HG02623 (cell line): Measurements from ENCODE around the gene ST8SIA4.

Experiments
- ATAC-seq: cut with Tn5 transposase; IDR thresholded peaks from one replicate; pipeline ENCODE4 v1.9.1; 2021; ENCODE audit warnings: moderate library complexity; ENCODE audit not compliant: unreplicated experiment

ST8SIA4 gene, protein sequence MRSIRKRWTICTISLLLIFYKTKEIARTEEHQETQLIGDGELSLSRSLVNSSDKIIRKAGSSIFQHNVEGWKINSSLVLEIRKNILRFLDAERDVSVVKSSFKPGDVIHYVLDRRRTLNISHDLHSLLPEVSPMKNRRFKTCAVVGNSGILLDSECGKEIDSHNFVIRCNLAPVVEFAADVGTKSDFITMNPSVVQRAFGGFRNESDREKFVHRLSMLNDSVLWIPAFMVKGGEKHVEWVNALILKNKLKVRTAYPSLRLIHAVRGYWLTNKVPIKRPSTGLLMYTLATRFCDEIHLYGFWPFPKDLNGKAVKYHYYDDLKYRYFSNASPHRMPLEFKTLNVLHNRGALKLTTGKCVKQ

DNA sequence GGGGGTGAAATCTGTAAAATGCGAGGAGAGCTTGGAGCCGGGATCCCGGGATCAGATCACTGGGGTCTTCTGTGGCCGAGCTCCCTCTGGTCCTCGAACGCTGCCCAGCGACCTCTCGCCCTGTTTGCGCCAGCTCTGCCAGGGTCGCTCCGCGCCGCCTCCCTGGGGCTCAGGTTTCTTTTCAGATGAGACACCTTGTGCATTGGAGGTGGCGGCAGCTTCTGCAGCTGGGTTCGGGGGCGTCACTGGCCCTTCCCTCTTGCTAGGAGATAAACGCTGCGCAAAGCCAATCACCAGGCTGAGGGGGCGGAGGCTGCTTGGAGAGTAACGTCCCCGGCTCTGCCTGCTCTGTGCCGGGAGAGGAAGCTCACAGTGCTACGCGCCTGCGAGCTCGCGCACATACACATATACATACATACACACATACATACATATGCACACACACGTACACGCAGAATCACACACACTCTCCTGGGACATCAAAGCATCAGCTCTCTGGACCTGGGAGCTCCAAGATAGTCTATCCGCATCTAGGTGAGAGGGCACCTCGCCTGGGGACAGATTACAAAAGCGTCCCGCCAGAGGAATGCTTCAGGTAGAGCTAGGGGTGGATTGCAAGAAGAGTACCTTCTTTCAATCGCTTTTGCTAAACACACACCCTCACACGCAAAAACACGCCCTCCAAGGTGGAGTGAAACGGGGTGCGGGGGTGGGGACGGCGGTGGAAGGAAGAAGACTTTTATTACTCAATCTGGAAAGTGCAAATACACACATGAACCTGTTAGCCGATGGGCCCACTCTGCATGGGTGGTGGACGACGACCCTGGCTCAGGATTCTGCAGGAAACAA lies at the start of gene ST8SIA4:
TSS of gene ST8SIA4 (minus strand) at position 244 of the 849 bp plus-strand sequence. CDS start 327 bp downstream, outside the sequence.
- peak; percentile 65 for ATAC-seq

DNA sequence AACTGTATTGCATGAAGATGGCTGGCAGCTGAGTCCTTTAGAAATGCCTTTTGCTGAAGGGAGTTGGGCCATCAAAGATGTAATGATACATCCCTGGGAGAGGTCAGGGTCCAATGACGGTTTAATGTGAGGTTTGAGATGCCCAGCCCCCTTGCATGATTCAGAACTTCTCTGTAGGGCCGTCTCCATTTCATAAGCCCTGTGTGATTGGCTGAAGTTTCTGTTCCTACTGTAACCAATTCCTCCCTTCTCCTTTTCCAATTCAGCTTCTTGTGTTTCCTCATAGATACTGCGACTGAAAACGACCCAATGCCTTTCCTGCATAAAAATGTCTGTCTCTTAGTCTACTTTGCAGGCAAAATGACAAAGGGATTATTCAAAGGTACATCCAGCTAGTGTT lies 47.9 kb upstream of the ST8SIA4 start:
- no peak for ATAC-seq

GRCh38 chr5:100913298-100913697 lies 10.2 kb upstream of the ST8SIA4 start:
- no peak for ATAC-seq

DNA sequence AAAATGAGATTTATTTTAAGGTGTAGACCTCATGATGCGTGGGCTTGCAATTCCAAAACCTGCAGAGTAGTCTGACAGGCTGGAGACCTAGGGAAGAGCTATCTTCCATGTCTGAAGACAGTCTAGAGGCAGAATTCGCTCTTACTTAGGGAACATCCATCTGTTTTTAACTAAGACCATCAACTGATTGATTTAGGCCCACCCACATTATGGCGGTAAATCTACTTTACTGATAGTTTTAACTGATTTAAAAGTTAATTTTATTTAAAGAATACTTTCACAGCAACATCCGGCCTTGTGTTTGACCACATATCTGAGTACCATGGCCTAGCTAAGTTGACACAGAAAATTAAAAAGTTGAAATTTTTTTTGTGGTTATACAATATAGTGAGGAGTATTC lies 6.0 kb upstream of the ST8SIA4 start:
- ATAC-seq: no peak

DNA sequence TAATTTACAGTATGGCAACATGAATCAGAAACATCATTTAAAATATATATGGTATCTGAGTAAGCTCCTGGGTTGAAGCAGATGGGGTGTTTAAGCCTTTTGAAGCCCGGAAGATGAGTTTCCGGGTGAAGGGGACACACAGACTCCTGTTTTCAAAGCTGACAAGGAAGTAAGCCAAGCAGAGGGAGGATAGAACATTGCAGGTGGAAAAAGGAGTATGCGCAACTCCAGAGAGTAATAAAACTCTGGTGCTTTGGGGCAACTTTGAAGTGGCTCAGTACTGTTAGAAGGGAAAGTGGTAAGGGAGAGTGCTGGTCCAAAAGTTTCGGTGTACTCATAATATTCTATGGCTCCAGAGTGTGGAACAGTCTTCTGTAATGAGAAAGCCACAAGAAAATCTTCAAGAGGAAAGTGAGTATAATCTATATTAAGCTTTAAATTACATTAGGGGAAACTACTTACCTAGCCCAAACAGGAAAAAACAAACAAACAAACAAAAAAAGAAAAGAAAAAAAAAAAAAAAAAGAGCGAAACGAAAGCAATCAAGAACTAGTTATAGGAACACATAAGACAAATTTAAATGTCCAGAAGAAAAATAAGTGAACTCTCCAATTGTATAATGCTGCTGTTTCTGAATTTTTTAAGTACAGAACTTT lies 2.3 kb upstream of the ST8SIA4 start:
- ATAC-seq: no peak

GRCh38 chr5:100904259-100904861 lies 1.3 kb upstream of the ST8SIA4 start:
- ATAC-seq: peak; percentile 19

DNA sequence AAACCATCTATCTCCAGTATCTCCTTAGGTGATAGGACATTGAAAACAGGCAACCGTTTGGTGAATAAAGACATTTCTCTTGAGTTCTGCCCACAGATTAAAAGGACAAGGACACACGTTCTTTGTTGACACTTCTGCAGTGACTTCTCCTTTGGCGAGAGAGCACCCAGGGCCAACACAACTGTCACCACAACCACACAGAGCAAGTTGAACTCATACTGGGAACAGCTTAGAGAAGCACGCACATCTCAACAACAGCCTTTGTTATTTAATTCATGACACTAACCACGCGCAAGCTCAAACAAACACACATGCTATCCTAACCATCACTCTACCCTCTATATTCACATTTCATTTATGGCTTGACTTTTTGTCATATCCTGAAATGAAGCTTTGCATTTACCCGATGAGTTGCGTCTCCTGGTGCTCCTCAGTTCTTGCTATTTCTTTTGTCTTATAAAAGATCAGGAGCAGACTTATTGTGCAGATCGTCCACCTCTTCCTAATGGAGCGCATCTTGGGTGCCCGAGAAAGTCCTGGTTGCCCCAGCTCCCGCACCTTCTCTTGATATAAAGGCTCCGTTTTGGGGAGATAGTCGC lies 543 bp downstream of the ST8SIA4 start:
- no peak for ATAC-seq

DNA sequence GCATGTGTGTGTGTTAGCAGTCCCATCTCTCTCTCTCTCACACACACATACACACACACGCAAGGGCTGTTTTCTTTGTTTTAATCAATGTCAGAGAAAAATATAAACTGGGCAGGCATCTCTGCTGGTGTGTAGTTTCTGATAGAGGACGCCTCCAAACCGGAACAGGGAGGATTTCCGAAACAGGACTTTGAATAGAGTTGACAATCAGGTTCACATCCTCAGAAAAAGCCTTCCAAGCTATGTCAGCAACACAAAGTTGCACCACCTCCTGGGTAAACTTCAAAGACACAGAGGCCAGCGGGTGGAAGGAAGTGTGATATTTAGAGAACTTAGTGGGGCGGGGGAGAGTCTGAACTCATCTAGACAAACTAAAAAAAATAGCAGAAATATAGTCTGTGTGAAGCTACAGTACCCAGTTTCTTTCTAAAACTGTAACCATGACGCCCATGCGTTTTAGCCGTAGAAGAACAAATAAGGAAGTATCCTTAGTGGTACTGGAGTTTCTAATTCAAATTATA lies 1.2 kb downstream of the ST8SIA4 start:
- peak; percentile 6 for ATAC-seq

DNA sequence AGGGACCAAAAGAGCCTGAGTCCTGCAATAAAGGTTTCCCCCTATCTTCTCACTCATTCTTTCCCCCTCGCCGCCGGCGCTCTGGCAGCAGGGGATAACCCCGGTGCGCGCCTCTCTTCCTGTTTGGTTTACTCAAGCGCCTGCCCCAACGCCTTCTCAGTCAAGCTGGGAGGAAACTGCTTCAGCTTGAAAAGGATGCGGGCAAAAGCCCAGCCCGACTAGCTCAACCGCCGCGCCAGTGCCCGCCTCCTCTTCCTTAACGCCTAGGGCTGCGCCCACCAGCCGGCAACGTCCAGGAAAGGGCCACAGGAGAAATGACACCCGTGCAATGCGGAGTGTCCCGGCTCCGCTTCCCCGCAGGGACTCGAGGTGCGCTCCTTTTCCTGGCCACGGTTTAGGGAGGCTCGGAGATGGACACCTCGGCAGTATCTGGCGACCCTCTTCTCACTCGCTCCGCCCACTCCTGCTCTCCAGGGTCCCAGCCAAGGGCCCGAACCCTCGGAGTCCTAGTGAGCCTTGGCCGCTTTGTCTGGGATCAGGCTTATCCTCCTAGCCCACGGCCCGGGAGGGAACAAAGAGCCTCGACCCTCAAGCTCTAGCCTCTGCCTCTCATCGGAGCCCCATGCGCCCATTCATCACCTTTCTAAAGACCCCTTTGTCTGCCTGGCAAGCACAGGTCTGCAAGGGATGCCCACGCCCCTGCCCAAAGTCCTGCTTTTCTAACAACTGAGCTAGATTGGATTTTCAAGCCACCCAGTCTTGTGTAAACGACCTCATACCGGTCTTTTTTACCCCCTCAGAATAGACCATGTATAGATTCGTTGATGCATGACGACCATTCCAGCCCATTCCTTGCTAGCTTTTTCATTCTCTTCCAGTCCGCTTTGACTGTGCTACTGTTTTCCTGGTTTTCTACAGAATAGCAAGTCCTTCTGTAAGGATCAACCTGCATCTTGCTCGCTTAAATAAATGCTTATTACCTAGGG lies 2.0 kb downstream of the ST8SIA4 start:
- ATAC-seq: peak; percentile 30

DNA sequence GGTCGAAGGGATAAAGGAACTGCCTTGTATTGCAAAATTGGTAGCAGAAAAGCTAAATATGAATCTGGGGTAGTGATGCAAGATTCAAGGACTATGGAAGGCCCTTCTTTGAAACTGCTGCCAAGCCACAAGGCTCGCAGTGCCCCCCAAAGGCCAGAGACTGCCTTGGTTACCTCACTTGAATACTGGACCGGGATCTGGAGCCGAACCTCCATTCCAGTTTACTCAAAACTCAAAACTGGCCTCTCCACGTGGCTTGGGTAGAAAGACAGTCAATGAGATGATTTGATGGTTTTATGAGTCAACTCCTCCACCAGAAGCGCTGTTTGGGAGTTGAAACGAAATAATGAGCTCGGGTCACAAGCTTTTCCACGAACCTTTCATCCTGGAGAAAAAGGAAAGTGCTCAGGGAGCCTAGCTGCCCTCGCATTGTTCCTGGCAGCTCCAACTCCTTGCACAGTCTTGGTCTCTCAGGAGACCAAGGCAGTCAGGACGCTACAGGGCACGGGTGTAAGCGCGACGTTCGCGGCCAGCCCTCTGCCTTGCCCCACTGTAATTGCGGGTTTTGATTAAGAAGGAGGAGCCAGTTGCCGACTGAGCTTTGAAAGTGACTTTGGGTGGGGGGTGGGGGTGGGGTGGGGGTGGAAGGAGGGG lies 2.8 kb downstream of the ST8SIA4 start:
- no peak for ATAC-seq

DNA sequence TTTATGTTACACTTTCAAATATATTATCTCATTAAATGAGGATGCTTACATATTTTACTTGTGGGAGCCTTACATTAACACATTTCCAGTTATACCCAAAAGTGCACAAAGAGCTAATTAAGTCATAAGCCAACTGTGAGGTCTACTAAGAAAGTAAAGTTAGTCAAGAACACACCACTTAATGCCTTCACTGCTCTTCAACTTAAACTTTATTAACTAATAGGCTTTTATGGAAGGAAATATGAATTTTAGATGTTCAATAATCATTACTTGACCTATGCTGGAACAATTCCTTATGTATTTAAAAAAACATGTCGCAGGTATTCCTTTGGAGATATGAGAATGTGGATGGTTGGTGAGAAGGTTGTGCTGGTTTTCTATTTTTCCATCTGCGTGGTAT lies 3.4 kb downstream of the ST8SIA4 start:
- no peak for ATAC-seq

DNA sequence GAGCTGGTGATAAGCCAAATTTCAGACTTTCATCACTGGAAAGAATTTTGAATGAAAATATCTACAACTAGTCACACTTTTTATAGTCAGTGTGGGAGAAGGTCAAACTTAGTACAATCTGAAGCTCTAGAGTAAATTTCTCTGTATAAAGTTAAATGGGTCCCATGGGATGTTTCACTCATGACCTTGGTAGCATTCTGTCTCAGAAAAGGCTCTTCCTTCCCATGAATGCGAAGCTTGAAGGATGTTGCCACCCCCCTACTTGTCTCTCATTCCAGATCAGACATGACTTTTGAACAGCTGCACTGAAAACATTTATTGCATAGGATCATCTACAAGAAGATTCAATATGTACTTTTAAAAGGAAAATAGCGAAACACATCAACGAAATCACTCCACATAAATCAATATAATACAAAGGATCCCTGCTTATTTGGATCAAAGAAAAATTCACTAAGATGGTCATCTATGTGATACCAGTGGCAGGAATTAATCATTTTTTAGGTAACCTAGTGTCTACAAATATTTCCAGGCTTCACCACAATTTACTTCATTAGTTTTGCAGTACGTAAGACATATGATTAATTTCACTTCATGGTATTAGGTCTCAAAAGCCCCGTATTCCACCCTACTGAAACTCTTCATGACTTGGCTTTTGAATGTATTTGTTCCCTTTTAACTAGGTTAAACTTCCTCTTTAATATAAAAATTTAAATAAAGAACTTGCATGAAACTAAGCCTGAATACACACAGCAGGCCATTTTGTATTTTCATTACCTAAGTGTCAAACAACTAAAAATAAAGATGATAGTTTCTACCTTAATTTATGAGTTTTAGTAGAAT lies 4.4 kb downstream of the ST8SIA4 start:
- no peak for ATAC-seq

- ATAC-seq: no peak
Observed at GRCh38 chr5:100896054-100896453, 7.0 kb downstream of the ST8SIA4 start.

DNA sequence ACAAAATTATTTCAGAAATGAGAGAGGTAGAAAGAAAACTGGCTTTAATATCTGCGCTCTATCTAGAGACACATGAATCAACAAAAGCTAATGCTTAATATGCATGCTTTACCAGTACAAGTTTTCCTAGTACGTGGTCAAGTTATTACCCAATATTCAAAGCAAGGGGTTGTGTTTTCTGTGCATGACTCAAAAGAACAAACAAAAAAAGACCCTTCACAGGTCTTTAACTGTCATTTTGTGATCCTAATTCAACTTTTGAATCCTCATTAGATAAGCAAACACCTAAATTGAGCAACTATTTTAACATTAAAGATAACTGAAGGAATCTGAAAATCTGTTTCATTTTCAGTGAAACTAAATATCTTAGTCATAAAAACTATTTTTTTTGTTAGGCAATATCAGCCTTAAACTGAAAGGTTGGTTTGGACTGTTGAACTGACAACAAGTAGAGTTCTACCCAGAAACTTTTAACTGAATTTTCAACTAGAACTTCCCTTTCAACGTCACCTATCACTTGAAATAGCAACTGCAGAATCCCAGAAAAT lies 12.5 kb downstream of the ST8SIA4 start:
- peak; percentile 62 for ATAC-seq

GRCh38 chr5:100889896-100890295 lies 13.2 kb downstream of the ST8SIA4 start:
- ATAC-seq: no peak

DNA sequence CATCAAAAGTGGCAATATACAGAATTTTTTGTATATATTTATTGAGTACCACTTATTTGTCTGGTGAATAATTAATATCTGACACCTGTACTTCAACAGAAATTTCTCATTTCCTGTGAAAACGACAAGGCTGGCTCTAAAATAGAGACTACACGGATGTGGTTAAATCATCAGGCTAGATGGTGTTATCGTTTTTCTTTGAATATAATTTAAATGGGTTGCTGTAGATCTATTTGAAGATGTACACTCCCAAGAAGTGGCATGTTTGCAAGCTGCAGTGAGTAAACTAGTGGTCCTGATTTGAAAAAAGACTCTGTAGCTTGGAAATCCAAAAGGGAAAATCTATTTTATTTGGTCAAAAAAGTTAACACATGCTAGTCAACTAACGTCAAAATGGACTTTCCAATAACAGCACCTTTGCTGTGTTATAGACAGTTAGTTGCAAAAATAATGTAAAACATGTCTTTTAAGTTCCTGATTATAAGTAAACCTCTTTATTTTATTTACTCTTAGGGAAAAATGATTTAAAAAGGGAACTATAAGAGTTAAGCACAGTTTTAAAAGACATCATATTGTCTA lies 13.8 kb downstream of the ST8SIA4 start:
- ATAC-seq: peak; percentile 47

GRCh38 chr5:100877274-100877673 lies 25.8 kb downstream of the ST8SIA4 start:
- ATAC-seq: no peak
